Activated T-cell treated with anti-CD3 and anti-CD28 coated beads, Interleukin-2, amount 50 U/mL, for 24 hours (primary cell): Measurements from ENCODE around the gene TUT4.
A peak's percentile ranks its signal among the peaks of the same experiment; 100 is the strongest.
"Not testable (repeated sequence)": the region's sequence is repeated elsewhere in the genome, so short reads cannot be mapped to it uniquely, and the experiment has no call there.

Experiments used
- DNase-seq: peaks from one replicate; pipeline ENCODE4 v3.0.0-alpha.2; 2020
- H3K27ac Mint-ChIP-seq: 2 replicates; pipeline ENCODE4 v1.8.0; 2020; ENCODE audit warnings: mild to moderate bottlenecking, mixed read lengths
- H3K27me3 Mint-ChIP-seq: 2 replicates; pipeline ENCODE4 v1.8.0; 2020; ENCODE audit warnings: mixed read lengths
- H3K36me3 Mint-ChIP-seq: 2 replicates; pipeline ENCODE4 v1.8.0; 2020; ENCODE audit warnings: low read depth, mixed read lengths
- H3K4me1 Mint-ChIP-seq: 2 replicates; pipeline ENCODE4 v1.8.0; 2020; ENCODE audit warnings: low read depth, mixed read lengths
- H3K4me3 Mint-ChIP-seq: 2 replicates; pipeline ENCODE4 v1.8.0; 2020; ENCODE audit warnings: mild to moderate bottlenecking, moderate library complexity, mixed read lengths
- H3K9me3 Mint-ChIP-seq: 2 replicates; pipeline ENCODE4 v1.8.0; 2020; ENCODE audit warnings: mixed read lengths

The TUT4 gene

GRCh38 chr1:52588027-52588426, 35.1 kb upstream of the TUT4 start:
- Mint-ChIP-seq H3K4me1 (no peaks in the 10 kb centered on the region), H3K4me3 (no peak overlapping the region), H3K9me3 (no peaks in the 10 kb centered on the region), H3K27ac (no peak overlapping the region), H3K36me3 (no peaks in the 10 kb centered on the region), H3K27me3 (no peaks in the 10 kb centered on the region)
- DNase-seq = no peak

GRCh38 chr1:52585474-52585873, 32.6 kb upstream of the TUT4 start:
- Mint-ChIP-seq H3K9me3 (no peaks in the 10 kb centered on the region), H3K27me3 (no peaks in the 10 kb centered on the region), H3K27ac (no peak overlapping the region), H3K4me3 (no peak overlapping the region), H3K36me3 (no peaks in the 10 kb centered on the region), H3K4me1 (no peaks in the 10 kb centered on the region)
- no peak for DNase-seq

- Mint-ChIP-seq H3K36me3 (no peaks in the 10 kb centered on the region), H3K27ac (no peak overlapping the region), H3K4me3 (no peak overlapping the region), H3K9me3 (no peaks in the 10 kb centered on the region), H3K27me3 (no peaks in the 10 kb centered on the region), H3K4me1 (peaks cover 4% of the 10 kb centered on the region)
- no peak for DNase-seq
Measured at GRCh38 chr1:52582116-52582696, 29.3 kb upstream of the TUT4 start.

- DNase-seq = no peak
- no peaks in the 10 kb centered on the region for H3K9me3 Mint-ChIP-seq
- H3K27me3 Mint-ChIP-seq = no peaks in the 10 kb centered on the region
- peaks cover 4% of the 10 kb centered on the region for H3K4me1 Mint-ChIP-seq
- H3K36me3 Mint-ChIP-seq = no peaks in the 10 kb centered on the region
- H3K27ac Mint-ChIP-seq = no peak overlapping the region
- H3K4me3 Mint-ChIP-seq = no peak overlapping the region
Measured at GRCh38 chr1:52580283-52580682, 27.4 kb upstream of the TUT4 start.

DNA sequence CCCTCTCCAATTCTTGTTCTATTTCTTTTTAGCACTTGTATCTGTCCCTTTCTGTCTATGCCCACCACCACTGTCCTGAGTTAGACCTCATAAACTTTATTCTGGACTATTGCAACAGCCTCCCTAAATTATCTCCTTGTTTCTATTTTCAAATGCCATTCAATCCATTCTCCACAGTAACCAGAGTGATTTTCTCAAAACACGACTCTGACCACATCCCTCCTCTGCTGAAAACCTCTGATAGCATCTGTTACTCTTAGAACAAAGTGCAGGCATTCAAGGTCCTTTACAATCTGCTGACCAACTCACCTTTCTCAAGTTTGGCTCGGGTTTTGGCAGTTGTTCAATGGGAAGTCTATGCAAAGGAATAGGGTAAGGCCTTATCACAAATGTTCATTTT, 26.5 kb upstream of the TUT4 start:
- Mint-ChIP-seq H3K36me3 (no peaks in the 10 kb centered on the region), H3K4me1 (peaks cover 8% of the 10 kb centered on the region), H3K4me3 (no peak overlapping the region), H3K9me3 (no peaks in the 10 kb centered on the region), H3K27me3 (no peaks in the 10 kb centered on the region), H3K27ac (no peak overlapping the region)
- no peak for DNase-seq

- H3K27ac Mint-ChIP-seq, H3K36me3 Mint-ChIP-seq, DNase-seq, H3K9me3 Mint-ChIP-seq, H3K4me3 Mint-ChIP-seq, H3K27me3 Mint-ChIP-seq: not testable (repeated sequence)
- H3K4me1 Mint-ChIP-seq = peaks cover 10% of the 10 kb centered on the region
Measured at GRCh38 chr1:52578066-52578465, 25.2 kb upstream of the TUT4 start.

- H3K4me1 Mint-ChIP-seq = peaks cover 12% of the 10 kb centered on the region
- no peak for DNase-seq
- no peaks in the 10 kb centered on the region for H3K27me3 Mint-ChIP-seq
- no peaks in the 10 kb centered on the region for H3K9me3 Mint-ChIP-seq
- H3K4me3 Mint-ChIP-seq = no peak overlapping the region
- no peak overlapping the region for H3K27ac Mint-ChIP-seq
- no peaks in the 10 kb centered on the region for H3K36me3 Mint-ChIP-seq
Measured at GRCh38 chr1:52576074-52576473, 23.2 kb upstream of the TUT4 start.

DNA sequence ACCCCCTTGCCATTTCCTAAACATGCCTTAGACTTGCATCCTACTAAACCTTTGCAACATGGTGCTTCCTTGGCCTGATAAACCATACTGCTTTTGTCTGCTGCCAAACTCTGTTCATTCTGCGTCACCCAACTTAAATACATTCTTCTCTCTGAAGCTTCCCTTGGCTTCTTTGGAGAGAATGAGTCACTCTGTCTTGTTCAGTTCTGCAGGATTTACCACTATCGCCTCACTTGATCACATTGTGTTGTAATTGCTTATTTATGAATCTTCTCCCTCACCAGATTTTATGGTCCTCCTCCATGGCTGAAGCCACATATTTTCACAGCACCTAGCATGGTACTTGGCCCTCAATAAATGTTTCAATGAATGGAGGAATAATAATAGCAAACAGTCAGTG, 21.7 kb upstream of the TUT4 start:
- DNase-seq = no peak

GRCh38 chr1:52572387-52572786, 19.5 kb upstream of the TUT4 start:
- Mint-ChIP-seq H3K27me3 (no peaks in the 10 kb centered on the region), H3K4me3 (no peak overlapping the region), H3K27ac (no peak overlapping the region), H3K36me3 (no peaks in the 10 kb centered on the region), H3K4me1 (peaks cover 22% of the 10 kb centered on the region), H3K9me3 (no peaks in the 10 kb centered on the region)
- no peak for DNase-seq

More for the DNA sequence above, 21.7 kb upstream of the TUT4 start:
- peaks cover 16% of the 10 kb centered on the region for H3K4me1 Mint-ChIP-seq
- H3K27ac Mint-ChIP-seq = peak overlapping the region; percentile 8
- no peaks in the 10 kb centered on the region for H3K9me3 Mint-ChIP-seq
- H3K4me3 Mint-ChIP-seq = no peak overlapping the region
- no peaks in the 10 kb centered on the region for H3K36me3 Mint-ChIP-seq
- no peaks in the 10 kb centered on the region for H3K27me3 Mint-ChIP-seq

GRCh38 chr1:52571783-52572182, 18.9 kb upstream of the TUT4 start:
- Mint-ChIP-seq H3K27me3 (no peaks in the 10 kb centered on the region), H3K27ac (no peak overlapping the region)

GRCh38 chr1:52569449-52570210, 16.7 kb upstream of the TUT4 start:
- no peak for DNase-seq
- Mint-ChIP-seq H3K4me1 (peaks cover 20% of the 10 kb centered on the region), H3K27me3 (no peaks in the 10 kb centered on the region), H3K4me3 (no peak overlapping the region), H3K27ac (no peak overlapping the region), H3K36me3 (no peaks in the 10 kb centered on the region), H3K9me3 (no peaks in the 10 kb centered on the region)

More at GRCh38 chr1:52571783-52572182, 18.9 kb upstream of the TUT4 start:
- H3K9me3 Mint-ChIP-seq = no peaks in the 10 kb centered on the region
- DNase-seq = no peak
- H3K4me3 Mint-ChIP-seq = no peak overlapping the region
- no peaks in the 10 kb centered on the region for H3K36me3 Mint-ChIP-seq
- peaks cover 22% of the 10 kb centered on the region for H3K4me1 Mint-ChIP-seq

- no peaks in the 10 kb centered on the region for H3K36me3 Mint-ChIP-seq
- peaks cover 15% of the 10 kb centered on the region for H3K4me1 Mint-ChIP-seq
- no peak overlapping the region for H3K4me3 Mint-ChIP-seq
- DNase-seq = no peak
- H3K27ac Mint-ChIP-seq = peak overlapping the region; percentile 15
- H3K27me3 Mint-ChIP-seq = no peaks in the 10 kb centered on the region
- H3K9me3 Mint-ChIP-seq = no peaks in the 10 kb centered on the region
Measured at GRCh38 chr1:52567943-52568342, 15.1 kb upstream of the TUT4 start.

GRCh38 chr1:52562766-52563165, 9.9 kb upstream of the TUT4 start:
- Mint-ChIP-seq H3K4me1 (no peaks in the 10 kb centered on the region), H3K27ac (no peak overlapping the region), H3K4me3 (no peak overlapping the region), H3K9me3 (no peaks in the 10 kb centered on the region), H3K36me3 (no peaks in the 10 kb centered on the region), H3K27me3 (no peaks in the 10 kb centered on the region)
- DNase-seq = no peak

DNA sequence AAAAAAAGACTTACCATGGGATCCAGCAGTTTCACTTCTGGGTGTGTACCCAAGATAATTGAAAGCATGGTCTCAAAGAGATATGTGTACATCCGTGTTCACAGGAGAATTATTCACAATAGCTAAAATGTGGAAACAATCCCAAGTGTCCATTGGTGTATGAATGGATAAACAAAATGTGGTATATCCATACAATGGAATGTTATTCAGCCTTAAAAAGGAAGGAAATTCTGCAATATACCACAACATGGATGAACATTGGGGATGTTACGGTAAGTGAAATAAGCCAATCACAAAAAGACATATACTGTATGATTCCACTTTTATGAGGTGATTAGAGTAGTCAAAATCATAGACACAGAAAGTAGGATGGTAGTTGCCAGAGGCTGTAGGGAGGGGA, 7.0 kb upstream of the TUT4 start:
- DNase-seq = no peak
- Mint-ChIP-seq H3K27me3 (no peaks in the 10 kb centered on the region), H3K36me3 (no peaks in the 10 kb centered on the region), H3K4me1 (no peaks in the 10 kb centered on the region), H3K27ac (no peak overlapping the region), H3K4me3 (no peak overlapping the region), H3K9me3 (no peaks in the 10 kb centered on the region)

DNA sequence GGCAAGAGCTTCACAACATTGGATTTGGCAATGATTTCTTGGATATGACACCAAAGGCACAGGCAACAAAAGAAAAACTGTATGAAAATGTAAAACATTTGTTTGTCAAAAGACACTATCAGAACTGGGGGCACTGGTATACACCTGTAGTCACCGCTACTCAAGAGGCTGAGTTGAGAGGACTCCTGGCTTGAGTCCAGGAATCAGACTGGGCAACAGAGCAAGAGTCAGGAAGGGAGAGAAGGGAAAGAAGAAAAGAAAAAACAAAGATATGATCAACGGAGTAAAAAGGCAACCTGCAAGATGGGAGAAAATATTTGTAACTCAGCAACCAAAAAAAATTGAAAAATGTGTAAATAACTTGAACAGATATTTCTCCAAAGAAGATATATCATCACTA, 6.0 kb upstream of the TUT4 start:
- H3K27me3 Mint-ChIP-seq = no peaks in the 10 kb centered on the region
- no peak overlapping the region for H3K4me3 Mint-ChIP-seq
- H3K36me3 Mint-ChIP-seq = no peaks in the 10 kb centered on the region
- DNase-seq = no peak
- no peak overlapping the region for H3K27ac Mint-ChIP-seq
- H3K4me1 Mint-ChIP-seq = peaks cover 9% of the 10 kb centered on the region
- H3K9me3 Mint-ChIP-seq = no peaks in the 10 kb centered on the region
